Nephron (organoid): ENCODE data around the gene TNIP2.

ENCODE experiments used
- H3K27ac Mint-ChIP-seq, 3 experiments: 2 replicates each; pipeline ENCODE4 v1.8.0; 2020; ENCODE audit warnings: mixed read lengths in 3 of 3, mild to moderate bottlenecking in 2 of 3, moderate library complexity in 1 of 3
- H3K27me3 Mint-ChIP-seq: 2 replicates; pipeline ENCODE4 v1.8.0; 2021; ENCODE audit warnings: low read depth, mild to moderate bottlenecking, moderate library complexity, mixed read lengths
- H3K36me3 Mint-ChIP-seq: 2 replicates; pipeline ENCODE4 v1.8.0; 2020; ENCODE audit warnings: low read depth, mixed read lengths
- H3K4me1 Mint-ChIP-seq: 2 replicates; pipeline ENCODE4 v1.8.0; 2020; ENCODE audit warnings: mixed read lengths
- H3K4me3 Mint-ChIP-seq, 3 experiments: 2 replicates each; pipeline ENCODE4 v1.8.0; 2020; ENCODE audit warnings: mild to moderate bottlenecking in 3 of 3, mixed read lengths in 3 of 3, moderate library complexity in 2 of 3
- H3K9me3 Mint-ChIP-seq: 2 replicates; pipeline ENCODE4 v1.8.0; 2020; ENCODE audit warnings: mixed read lengths
- CTCF ChIP-seq, 3 experiments: fragments of 200-600 bp; sonication (generic); IDR thresholded peaks; one replicate each; pipeline ENCODE4 v1.5.0; 2021; ENCODE audit warnings: antibody characterized with exemption in 3 of 3; ENCODE audit not compliant: unreplicated experiment in 3 of 3

TNIP2 gene

GRCh38 chr4:2734612-2735011 lies 21.5 kb downstream of the TNIP2 start:
- Mint-ChIP-seq H3K27ac (no peak overlapping the region), H3K4me3 (no peak overlapping the region), H3K27me3 (no peaks in the 10 kb centered on the region), H3K4me1 (no peaks in the 10 kb centered on the region), H3K36me3 (peaks cover 64% of the 10 kb centered on the region), H3K9me3 (peaks cover 22% of the 10 kb centered on the region)
- TF ChIP-seq CTCF (IDR thresholded peaks at IDR 0.05; ENCODE audit: unreplicated experiment in 3 of 3), result no peak

- Mint-ChIP-seq H3K9me3 (peaks cover 22% of the 10 kb centered on the region), H3K27me3 (no peaks in the 10 kb centered on the region), H3K36me3 (peaks cover 66% of the 10 kb centered on the region), H3K4me3 (no peak overlapping the region), H3K27ac (no peak overlapping the region), H3K4me1 (no peaks in the 10 kb centered on the region)
- no peak for TF ChIP-seq CTCF (IDR thresholded peaks at IDR 0.05; ENCODE audit: unreplicated experiment in 3 of 3)
Measured at GRCh38 chr4:2733844-2734574, 22.1 kb downstream of the TNIP2 start.

GRCh38 chr4:2733001-2733843 lies 22.9 kb downstream of the TNIP2 start:
- Mint-ChIP-seq H3K9me3 (peaks cover 22% of the 10 kb centered on the region), H3K4me3 (no peak overlapping the region), H3K27ac (no peak overlapping the region), H3K36me3 (peaks cover 62% of the 10 kb centered on the region), H3K27me3 (no peaks in the 10 kb centered on the region), H3K4me1 (no peaks in the 10 kb centered on the region)
- no peak for TF ChIP-seq CTCF (IDR thresholded peaks at IDR 0.05; ENCODE audit: unreplicated experiment in 3 of 3)

- Mint-ChIP-seq H3K36me3 (peaks cover 59% of the 10 kb centered on the region), H3K27ac (no peak overlapping the region), H3K27me3 (no peaks in the 10 kb centered on the region), H3K9me3 (peaks cover 22% of the 10 kb centered on the region), H3K4me1 (no peaks in the 10 kb centered on the region), H3K4me3 (no peak overlapping the region)
- no peak for TF ChIP-seq CTCF (IDR thresholded peaks at IDR 0.05; ENCODE audit: unreplicated experiment in 3 of 3)
Measured at GRCh38 chr4:2732526-2732925, 23.6 kb downstream of the TNIP2 start.

- Mint-ChIP-seq H3K27me3 (no peaks in the 10 kb centered on the region), H3K36me3 (peaks cover 62% of the 10 kb centered on the region), H3K4me1 (no peaks in the 10 kb centered on the region), H3K4me3 (no peak overlapping the region), H3K27ac (no peak overlapping the region), H3K9me3 (peaks cover 22% of the 10 kb centered on the region)
- no peak for TF ChIP-seq CTCF (IDR thresholded peaks at IDR 0.05; ENCODE audit: unreplicated experiment in 3 of 3)
Measured at GRCh38 chr4:2731907-2732317, 24.2 kb downstream of the TNIP2 start.
